BE2C (cell line): ENCODE measurements around the gene GFOD1.
A peak's percentile ranks its signal among the peaks of the same experiment; 100 is the strongest.

ENCODE experiments used
- DNase-seq: peaks from one replicate; pipeline ENCODE4 v3.0.0-alpha.2; 2020
- H3K27me3 ChIP-seq: fragments of 250-450 bp; sonication (Bioruptor Pico); 2 replicates; pipeline ENCODE4 v1.5.1; 2020; ENCODE audit warnings: mild to moderate bottlenecking
- H3K36me3 ChIP-seq: fragments of 250-450 bp; sonication (Bioruptor Pico); 2 replicates; pipeline ENCODE4 v1.5.1; 2020; ENCODE audit warnings: mild to moderate bottlenecking
- H3K4me1 ChIP-seq: fragments of 250-450 bp; sonication (Bioruptor Pico); 2 replicates; pipeline ENCODE4 v1.5.1; 2020
- H3K4me3 ChIP-seq: 2 replicates; pipeline ENCODE4 v1.5.1; 2011; ENCODE audit warnings: low read depth, low read length
- H3K9me3 ChIP-seq: fragments of 250-450 bp; sonication (Bioruptor Pico); 2 replicates; pipeline ENCODE4 v1.5.1; 2020
- CTCF ChIP-seq: IDR thresholded peaks from 2 replicates; pipeline ENCODE4 v1.5.1; 2012; ENCODE audit warnings: mild to moderate bottlenecking, low read depth, low read length

The GFOD1 gene

DNA sequence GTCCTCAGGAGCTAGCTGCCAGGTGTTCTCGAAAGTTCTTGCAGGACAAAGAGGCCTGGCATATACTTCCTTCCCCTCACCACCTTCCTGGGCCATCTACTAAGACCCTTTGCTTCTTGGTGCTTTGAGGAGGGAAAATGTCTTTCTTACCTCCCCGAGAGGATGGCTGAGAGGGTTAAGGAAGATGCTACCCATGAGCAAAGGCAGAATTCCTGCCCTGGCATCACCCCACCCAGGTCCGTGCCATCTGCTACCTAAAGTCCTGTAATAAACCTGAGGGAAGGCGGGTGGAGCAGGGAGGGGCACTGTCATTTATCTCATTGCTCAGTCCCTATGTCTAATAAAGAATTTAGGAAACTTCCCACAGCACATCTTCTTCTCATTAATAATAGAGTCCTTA is 16.2 kb downstream of the GFOD1 start:
- no peaks in the 10 kb centered on the region for H3K27me3 ChIP-seq
- peaks cover 4% of the 10 kb centered on the region; the same call in 1 of the 2 replicates for H3K4me1 ChIP-seq
- no peak for TF ChIP-seq CTCF
- no peaks in the 10 kb centered on the region for H3K9me3 ChIP-seq
- no peak for DNase-seq
- no peaks in the 10 kb centered on the region for H3K36me3 ChIP-seq
- no peak overlapping the region for H3K4me3 ChIP-seq

- Histone ChIP-seq H3K27me3 (no peaks in the 10 kb centered on the region), H3K9me3 (no peaks in the 10 kb centered on the region), H3K36me3 (no peaks in the 10 kb centered on the region), H3K4me3 (0 out of 2 replicates have a peak overlapping the region, but pooled peaks have one; percentile 10), H3K4me1 (peaks cover 4% of the 10 kb centered on the region; the same call in 1 of the 2 replicates)
- no peak for TF ChIP-seq CTCF
- DNase-seq, result peak; percentile 62
Measured at GRCh38 chr6:13470238-13471140, 16.9 kb downstream of the GFOD1 start.

- Histone ChIP-seq H3K27me3 (no peaks in the 10 kb centered on the region), H3K4me3 (0 out of 2 replicates have a peak overlapping the region, but pooled peaks have one; percentile 10), H3K4me1 (peaks cover 4% of the 10 kb centered on the region; the same call in 1 of the 2 replicates), H3K9me3 (no peaks in the 10 kb centered on the region), H3K36me3 (no peaks in the 10 kb centered on the region)
- DNase-seq, result no peak
- no peak for TF ChIP-seq CTCF
Measured at GRCh38 chr6:13469693-13470092, 17.7 kb downstream of the GFOD1 start.

GRCh38 chr6:13468839-13469238 is 18.6 kb downstream of the GFOD1 start:
- Histone ChIP-seq H3K36me3 (no peaks in the 10 kb centered on the region), H3K27me3 (no peaks in the 10 kb centered on the region), H3K4me3 (no peak overlapping the region), H3K9me3 (no peaks in the 10 kb centered on the region), H3K4me1 (peaks cover 4% of the 10 kb centered on the region; the same call in 1 of the 2 replicates)
- DNase-seq, result no peak
- no peak for TF ChIP-seq CTCF

DNA sequence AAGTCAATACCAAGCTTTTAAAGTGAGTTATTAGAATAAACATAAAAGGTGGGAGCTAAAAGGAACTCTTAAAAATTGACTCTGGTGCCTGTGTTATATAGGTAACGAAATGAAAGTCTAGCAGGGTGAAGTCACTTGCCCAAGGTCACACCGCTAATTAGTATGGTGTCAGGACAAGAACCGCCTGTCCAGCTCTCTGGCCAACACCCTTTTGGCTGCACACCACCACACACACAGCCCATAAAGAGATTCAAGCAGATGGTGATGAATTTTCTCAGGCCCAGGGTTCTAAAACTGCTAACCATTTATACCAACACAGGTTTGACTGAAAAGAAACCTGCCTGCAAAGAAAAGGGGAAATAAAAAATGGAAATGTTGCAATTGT is 20.2 kb downstream of the GFOD1 start:
- Histone ChIP-seq H3K9me3 (no peaks in the 10 kb centered on the region), H3K36me3 (no peaks in the 10 kb centered on the region), H3K27me3 (no peaks in the 10 kb centered on the region), H3K4me3 (no peak overlapping the region), H3K4me1 (peaks cover 4% of the 10 kb centered on the region; the same call in 1 of the 2 replicates)
- no peak for TF ChIP-seq CTCF
- no peak for DNase-seq
